NCI-H446 treated with DMSO at 0.1 percent for 48 hours (cell line): ENCODE data around the gene FOXN4.

Experiments used
- DNase-seq: peaks from one replicate; lab custom pipeline; 2025; lab: John Stamatoyannopoulos, UW

The FOXN4 gene

GRCh38 chr12:109279525-109279924 is 29.6 kb downstream of the FOXN4 start:
- no peak for DNase-seq

GRCh38 chr12:109278912-109279311 is 30.2 kb downstream of the FOXN4 start:
- DNase-seq = no peak

- no peak for DNase-seq
Measured at GRCh38 chr12:109277899-109278762, 31.0 kb downstream of the FOXN4 start.

- DNase-seq = no peak
Measured at GRCh38 chr12:109277255-109277898, 31.7 kb downstream of the FOXN4 start.

- no peak for DNase-seq
Measured at GRCh38 chr12:109276160-109276559, 32.9 kb downstream of the FOXN4 start.

GRCh38 chr12:109275173-109275572 is 33.9 kb downstream of the FOXN4 start:
- DNase-seq = no peak

- no peak for DNase-seq
Measured at GRCh38 chr12:109274381-109274780, 34.7 kb downstream of the FOXN4 start.

- DNase-seq = no peak
Measured at GRCh38 chr12:109273354-109273753, 35.7 kb downstream of the FOXN4 start.

GRCh38 chr12:109271418-109271817 is 37.7 kb downstream of the FOXN4 start:
- no peak for DNase-seq

- no peak for DNase-seq
Measured at GRCh38 chr12:109270494-109270893, 38.6 kb downstream of the FOXN4 start.

GRCh38 chr12:109269428-109269827 is 39.7 kb downstream of the FOXN4 start:
- no peak for DNase-seq

GRCh38 chr12:109268896-109269295 is 40.2 kb downstream of the FOXN4 start:
- DNase-seq = no peak

- no peak for DNase-seq
Measured at GRCh38 chr12:109267361-109267760, 41.7 kb downstream of the FOXN4 start.

- no peak for DNase-seq
Measured at GRCh38 chr12:109266106-109266879, 42.8 kb downstream of the FOXN4 start.

GRCh38 chr12:109264943-109265650 is 44.0 kb downstream of the FOXN4 start:
- no peak for DNase-seq

- no peak for DNase-seq
Measured at GRCh38 chr12:109264095-109264942, 44.8 kb downstream of the FOXN4 start.

GRCh38 chr12:109263439-109263838 is 45.6 kb downstream of the FOXN4 start:
- no peak for DNase-seq

- no peak for DNase-seq
Measured at GRCh38 chr12:109261939-109262338, 47.1 kb downstream of the FOXN4 start.

GRCh38 chr12:109261087-109261486 is 48.0 kb downstream of the FOXN4 start:
- DNase-seq = no peak

GRCh38 chr12:109259545-109259895 is 49.6 kb downstream of the FOXN4 start:
- no peak for DNase-seq
